ENCODE data around the gene TTC21A. TPM values are rescaled to one million over a fixed set of nuclear protein-coding genes. Genes with fewer than 3 reads are reported as not detected.

TTC21A gene
- total RNA-seq, 1 experiment from 2014 or later: 7.7 TPM

DNA sequence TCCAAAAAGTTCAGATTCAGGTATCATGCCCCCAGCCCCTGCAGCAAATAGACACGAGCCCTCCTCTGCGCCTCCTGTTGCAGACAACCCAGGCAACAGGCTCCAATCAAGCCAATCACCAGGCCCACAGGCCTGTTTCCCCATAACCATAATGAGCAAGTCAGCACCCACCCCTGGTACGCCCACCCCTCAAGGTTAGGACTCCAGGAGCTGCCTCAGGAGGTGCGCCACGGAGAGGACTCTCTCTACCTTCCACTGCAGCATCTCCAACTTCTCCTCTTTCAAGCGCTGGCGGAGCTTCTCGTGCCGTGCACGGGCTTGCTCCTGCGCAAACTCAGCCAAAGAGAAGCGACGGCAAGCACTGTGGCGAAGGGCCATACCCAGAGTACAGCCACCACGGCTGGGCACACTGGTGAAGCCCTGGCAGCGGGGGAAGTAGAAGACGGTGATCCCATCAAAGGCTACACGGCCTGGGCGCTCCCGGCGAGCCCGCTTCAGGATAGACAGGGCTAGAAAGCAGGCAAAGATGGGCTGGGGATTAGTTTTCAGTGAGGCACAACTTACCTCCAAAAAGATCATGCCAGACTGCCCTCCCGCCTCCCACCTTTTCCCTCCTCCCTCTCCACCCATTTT, 37.4 kb downstream of the TTC21A start:
- intact Hi-C loops (cut with micrococcal nuclease; ENCODE audit: unreplicated experiment): no loop called here
- no peak for TF ChIP-seq CTCF (IDR thresholded peaks at IDR 0.05)
- no peak for TF ChIP-seq TCF7L2 (IDR thresholded peaks at IDR 0.05; ENCODE audit: low read depth, low read length)
- no peak for TF ChIP-seq SIN3A (IDR thresholded peaks at IDR 0.05; ENCODE audit: borderline replicate concordance, insufficient read depth, low read depth, low read length)
- TF ChIP-seq POLR2AphosphoS5 (IDR thresholded peaks at IDR 0.05; ENCODE audit: low read depth, low read length): no peak
- no peak for TF ChIP-seq REST (IDR thresholded peaks at IDR 0.05; ENCODE audit: insufficient read depth in 1 of 2, low read depth in 2 of 2, low read length in 1 of 2)
- no peaks in the 10 kb centered on the region for H3K27me3 ChIP-seq (ENCODE audit: control insufficient read depth, insufficient read depth, low read length)

GRCh38 chr3:39146083-39146501, 38.6 kb downstream of the TTC21A start:
- Histone ChIP-seq H3K4me3 (ENCODE audit: low read depth in 2 of 2, low read length in 2 of 2) (no peak overlapping the region), H3K27me3 (ENCODE audit: control insufficient read depth, insufficient read depth, low read length) (no peaks in the 10 kb centered on the region), H3K4me1 (ENCODE audit: control insufficient read depth, insufficient read depth, low read length) (peaks cover 47% of the 10 kb centered on the region), H3K9me3 (ENCODE audit: control insufficient read depth, insufficient read depth, low read depth, low read length) (no peaks in the 10 kb centered on the region), H3K27ac (ENCODE audit: low read length) (no peak overlapping the region), H3K36me3 (ENCODE audit: control insufficient read depth, insufficient read depth, low read length) (no peaks in the 10 kb centered on the region; the same call in 1 of the 2 replicates)
- BruUV-seq (replicated peaks): no TSS peak
- TF ChIP-seq CTCF (IDR thresholded peaks at IDR 0.05): no peak
- no peak for TF ChIP-seq SIN3A (IDR thresholded peaks at IDR 0.05; ENCODE audit: borderline replicate concordance, insufficient read depth, low read depth, low read length)
- no peak for TF ChIP-seq REST (IDR thresholded peaks at IDR 0.05; ENCODE audit: insufficient read depth in 1 of 2, low read depth in 2 of 2, low read length in 1 of 2)
- no peak for TF ChIP-seq POLR2AphosphoS5 (IDR thresholded peaks at IDR 0.05; ENCODE audit: low read depth, low read length)
- no peak for TF ChIP-seq TCF7L2 (IDR thresholded peaks at IDR 0.05; ENCODE audit: low read depth, low read length)
- intact Hi-C loops (cut with micrococcal nuclease; ENCODE audit: unreplicated experiment) (no loop called here), in situ Hi-C loops (cut with HindIII; ENCODE audit: low pct_unique_long_range_greater_than_20kb, low sequenced_read_pairs) (no loop called here)
- CTCF ChIA-PET: interaction anchor here (1.2 kb wide), 1 partner anchor 20 kb away, joined by 3 read pairs; no protein-coding TSS in a partner anchor
- no peak for ATAC-seq
- POLR2A ChIA-PET: no interaction called here
- DNase-seq (ENCODE audit: low read depth, low spot score): no peak

More for the DNA sequence above, 37.4 kb downstream of the TTC21A start:
- ChIA-PET CTCF (interaction anchor here (0.6 to 1.2 kb wide), 2 partner anchors 18 to 79 kb away, joined by 3 read pairs; no protein-coding TSS in a partner anchor), POLR2A (no interaction called here)
- H3K4me1 ChIP-seq (ENCODE audit: control insufficient read depth, insufficient read depth, low read length): peaks cover 34% of the 10 kb centered on the region
- H3K27ac ChIP-seq (ENCODE audit: low read length): no peak overlapping the region
- in situ Hi-C loops (cut with HindIII; ENCODE audit: low pct_unique_long_range_greater_than_20kb, low sequenced_read_pairs): no loop called here
- ATAC-seq (no peak), DNase-seq (ENCODE audit: low read depth, low spot score) (no peak)
- H3K9me3 ChIP-seq (ENCODE audit: control insufficient read depth, insufficient read depth, low read depth, low read length): no peaks in the 10 kb centered on the region
- H3K36me3 ChIP-seq (ENCODE audit: control insufficient read depth, insufficient read depth, low read length): no peaks in the 10 kb centered on the region; the same call in 1 of the 2 replicates
- no TSS peak for BruUV-seq (replicated peaks)
- H3K4me3 ChIP-seq (ENCODE audit: low read depth in 2 of 2, low read length in 2 of 2): no peak overlapping the region

Data from Panc1 (cell line).